ENCODE measurements around the gene TSPAN14. TPM values are rescaled to one million over a fixed set of nuclear protein-coding genes. Genes with fewer than 3 reads are reported as not detected.
A peak's percentile ranks its signal among the peaks of the same experiment; 100 is the strongest.

TSPAN14 gene
- total RNA-seq, 3 donors from 2014 or later (not counting 1 experiment from before 2014, with no cell fraction given), result 126 to 180 (median 173) TPM

DNA sequence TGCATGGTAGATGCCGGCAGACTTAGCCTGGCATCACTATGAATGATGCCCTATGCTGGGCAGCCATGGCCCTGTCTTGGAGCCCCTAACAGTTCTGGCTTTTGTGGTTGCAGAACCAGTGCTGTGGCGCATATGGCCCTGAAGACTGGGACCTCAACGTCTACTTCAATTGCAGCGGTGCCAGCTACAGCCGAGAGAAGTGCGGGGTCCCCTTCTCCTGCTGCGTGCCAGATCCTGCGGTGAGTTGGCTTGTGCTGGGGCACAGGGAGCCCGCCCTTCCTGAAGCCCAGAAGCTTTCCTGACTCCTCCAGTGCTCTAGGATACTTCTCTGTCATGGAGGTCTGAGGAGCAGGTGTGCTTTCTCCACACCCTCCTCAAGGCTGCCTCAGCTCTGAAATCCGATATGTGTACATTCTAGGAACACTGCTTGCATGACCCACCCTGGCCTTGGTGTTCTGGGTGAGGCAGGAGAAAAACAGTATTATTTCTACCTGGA lies 58.0 kb downstream of the TSPAN14 start:
- Histone ChIP-seq H3K27me3 (ENCODE audit: control insufficient read depth, insufficient read depth, low read length) (no peaks in the 10 kb centered on the region), H3K4me3 (ENCODE audit: low read length) (no peak overlapping the region), H3K36me3 (ENCODE audit: control insufficient read depth, insufficient read depth, low read length) (peaks cover 90% of the 10 kb centered on the region), H3K9me3 (ENCODE audit: control insufficient read depth, insufficient read depth, low read length) (no peaks in the 10 kb centered on the region), H3K4me1 (ENCODE audit: control insufficient read depth, insufficient read depth, low read length) (peaks cover 10% of the 10 kb centered on the region), H3K27ac (ENCODE audit: low read length) (no peak overlapping the region)
- H3K27ac Mint-ChIP-seq, result peak overlapping the region; percentile 77 to 87
- H3K27me3 Mint-ChIP-seq (ENCODE audit: low read depth in 2 of 2), result no peaks in the 10 kb centered on the region
- peaks cover 13% of the 10 kb centered on the region for H3K36me3 Mint-ChIP-seq
- H3K4me3 Mint-ChIP-seq, result no peak overlapping the region
- 96% methylated on average over 10 of the region's 10 CpGs for WGBS (ENCODE audit: insufficient coverage)
- intact Hi-C loops (cut with micrococcal nuclease), result no loop called here
- DNase-seq (no peak), ATAC-seq (no peak)
- no peaks in the 10 kb centered on the region for H3K9me3 Mint-ChIP-seq
- TF ChIP-seq CTCF (IDR thresholded peaks at IDR 0.05), result no peak
- peaks cover 29 to 41% of the 10 kb centered on the region in 2 donors for H3K4me1 Mint-ChIP-seq

GRCh38 chr10:80513106-80513505 lies 59.0 kb downstream of the TSPAN14 start:
- H3K27ac ChIP-seq (ENCODE audit: low read length), result no peak overlapping the region
- H3K9me3 Mint-ChIP-seq, result no peaks in the 10 kb centered on the region
- peaks cover 15% of the 10 kb centered on the region for H3K36me3 Mint-ChIP-seq
- H3K27ac Mint-ChIP-seq, result peak overlapping the region in 1 of 2 donors; percentile 87
- WGBS (ENCODE audit: insufficient coverage), result 94% methylated on average over 6 of the region's 6 CpGs
- H3K4me1 Mint-ChIP-seq, result peaks cover 35 to 42% of the 10 kb centered on the region in 2 donors
- no peaks in the 10 kb centered on the region for H3K27me3 ChIP-seq (ENCODE audit: control insufficient read depth, insufficient read depth, low read length)
- no peak overlapping the region for H3K4me3 ChIP-seq (ENCODE audit: low read length)
- no peak for ATAC-seq
- peaks cover 13% of the 10 kb centered on the region for H3K4me1 ChIP-seq (ENCODE audit: control insufficient read depth, insufficient read depth, low read length)
- H3K4me3 Mint-ChIP-seq, result no peak overlapping the region
- H3K9me3 ChIP-seq (ENCODE audit: control insufficient read depth, insufficient read depth, low read length), result no peaks in the 10 kb centered on the region
- no peak for DNase-seq
- no peak for TF ChIP-seq CTCF (IDR thresholded peaks at IDR 0.05)
- peaks cover 93% of the 10 kb centered on the region for H3K36me3 ChIP-seq (ENCODE audit: control insufficient read depth, insufficient read depth, low read length)
- H3K27me3 Mint-ChIP-seq (ENCODE audit: low read depth in 2 of 2), result no peaks in the 10 kb centered on the region
- intact Hi-C loops (cut with micrococcal nuclease), result no loop called here

DNA sequence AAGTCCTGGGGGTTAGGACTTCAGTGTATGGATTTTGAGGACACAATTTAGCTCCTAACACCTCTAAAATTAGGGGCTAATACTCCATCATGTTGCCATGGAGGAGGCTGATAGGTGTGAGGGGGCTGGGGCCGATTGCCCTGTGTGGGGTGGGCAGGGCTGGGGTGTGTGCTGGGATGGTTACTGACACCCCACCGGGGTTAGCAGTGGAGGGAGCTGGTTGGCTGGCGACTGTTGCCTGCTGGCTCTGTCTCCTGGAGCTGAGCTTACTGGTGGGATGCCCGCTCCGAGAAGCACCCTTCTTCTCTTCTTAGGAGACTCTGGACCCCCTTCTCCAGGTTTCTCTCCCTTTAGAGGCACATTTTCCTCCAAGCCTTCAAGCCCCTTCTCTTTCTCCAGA lies 61.4 kb downstream of the TSPAN14 start:
- intact Hi-C loops (cut with micrococcal nuclease), result no loop called here
- H3K36me3 ChIP-seq (ENCODE audit: control insufficient read depth, insufficient read depth, low read length), result peaks cover 91% of the 10 kb centered on the region
- TF ChIP-seq CTCF (IDR thresholded peaks at IDR 0.05), result no peak
- H3K4me1 ChIP-seq (ENCODE audit: control insufficient read depth, insufficient read depth, low read length), result peaks cover 30% of the 10 kb centered on the region
- Mint-ChIP-seq H3K4me1 (peaks cover 52 to 57% of the 10 kb centered on the region in 2 donors), H3K4me3 (no peak overlapping the region), H3K27ac (peak overlapping the region; percentile 40 to 79), H3K9me3 (no peaks in the 10 kb centered on the region), H3K27me3 (ENCODE audit: low read depth in 2 of 2) (no peaks in the 10 kb centered on the region), H3K36me3 (peaks cover 11% of the 10 kb centered on the region)
- DNase-seq, result no peak
- H3K9me3 ChIP-seq (ENCODE audit: control insufficient read depth, insufficient read depth, low read length), result no peaks in the 10 kb centered on the region
- WGBS (ENCODE audit: insufficient coverage), result 95% methylated on average over 5 of the region's 5 CpGs
- H3K4me3 ChIP-seq (ENCODE audit: low read length), result no peak overlapping the region
- no peak overlapping the region for H3K27ac ChIP-seq (ENCODE audit: low read length)
- no peak for ATAC-seq
- H3K27me3 ChIP-seq (ENCODE audit: control insufficient read depth, insufficient read depth, low read length), result no peaks in the 10 kb centered on the region

GRCh38 chr10:80515941-80516340 lies 61.8 kb downstream of the TSPAN14 start:
- Mint-ChIP-seq H3K36me3 (peaks cover 11% of the 10 kb centered on the region), H3K27ac (peak overlapping the region in 1 of 2 donors; percentile 79), H3K9me3 (no peaks in the 10 kb centered on the region), H3K4me1 (peaks cover 54 to 59% of the 10 kb centered on the region in 2 donors), H3K4me3 (no peak overlapping the region), H3K27me3 (ENCODE audit: low read depth in 2 of 2) (no peaks in the 10 kb centered on the region)
- Histone ChIP-seq H3K36me3 (ENCODE audit: control insufficient read depth, insufficient read depth, low read length) (peaks cover 93% of the 10 kb centered on the region), H3K4me1 (ENCODE audit: control insufficient read depth, insufficient read depth, low read length) (peaks cover 30% of the 10 kb centered on the region), H3K4me3 (ENCODE audit: low read length) (no peak overlapping the region), H3K27ac (ENCODE audit: low read length) (no peak overlapping the region), H3K9me3 (ENCODE audit: control insufficient read depth, insufficient read depth, low read length) (no peaks in the 10 kb centered on the region), H3K27me3 (ENCODE audit: control insufficient read depth, insufficient read depth, low read length) (no peaks in the 10 kb centered on the region)
- intact Hi-C loops (cut with micrococcal nuclease), result no loop called here
- no peak for TF ChIP-seq CTCF (IDR thresholded peaks at IDR 0.05)
- DNase-seq, result no peak
- ATAC-seq, result no peak
- 93% methylated on average over 12 of the region's 12 CpGs for WGBS (ENCODE audit: insufficient coverage)
